ENCODE data around the gene TEX14.
"Not testable (repeated sequence)": the region's sequence is repeated elsewhere in the genome, so short reads cannot be mapped to it uniquely, and the experiment has no call there.

Gene TEX14

GRCh38 chr17:58565389-58566311 is 126.2 kb downstream of the TEX14 start:
- no peak for DNase-seq (ENCODE audit: low read depth)

- DNase-seq (ENCODE audit: low read depth): no peak
Observed at GRCh38 chr17:58564971-58565370, 126.9 kb downstream of the TEX14 start.

DNA sequence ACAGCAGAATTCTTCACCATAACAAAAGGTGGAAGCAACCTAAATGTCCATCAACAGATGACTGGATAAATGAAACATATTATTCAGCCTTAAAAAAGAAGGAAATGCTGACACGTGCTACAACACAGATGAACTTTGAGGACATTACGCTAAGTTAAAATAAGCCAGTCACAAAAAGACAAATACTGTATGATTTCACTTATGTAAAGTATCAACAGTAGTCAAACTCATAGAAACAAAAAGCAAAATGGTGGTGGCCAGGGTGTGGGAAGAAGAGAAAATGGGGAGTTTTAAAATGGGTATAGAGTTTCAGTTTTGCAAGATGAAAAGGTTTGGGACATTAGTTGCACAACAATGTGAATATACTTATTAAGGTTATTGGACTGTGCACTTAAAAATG is 127.6 kb downstream of the TEX14 start:
- DNase-seq (ENCODE audit: low read depth): no peak

- DNase-seq (ENCODE audit: low read depth): no peak
Observed at GRCh38 chr17:58560511-58560910, 131.3 kb downstream of the TEX14 start.

DNA sequence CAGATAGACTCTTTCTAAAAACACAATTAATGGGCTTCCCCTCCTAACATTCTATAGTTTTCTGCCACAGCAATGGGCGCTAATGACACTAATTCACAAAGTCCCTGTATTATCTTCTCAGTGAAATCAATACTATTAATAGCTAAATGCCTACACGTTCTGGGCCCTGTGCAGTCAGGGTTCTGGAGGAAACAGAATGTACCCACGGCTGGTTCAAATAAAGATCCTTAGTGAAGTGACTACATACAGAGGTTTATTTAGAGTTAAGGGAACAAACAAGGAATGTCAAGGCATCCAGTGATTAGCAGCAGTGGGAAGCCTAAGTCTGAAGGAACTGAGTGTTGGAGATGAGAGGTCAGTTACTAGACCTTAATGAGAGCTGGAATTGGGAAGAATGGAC is 133.9 kb downstream of the TEX14 start:
- DNase-seq (ENCODE audit: low read depth): no peak

GRCh38 chr17:58556833-58557250 is 135.0 kb downstream of the TEX14 start:
- no peak for DNase-seq (ENCODE audit: low read depth)

DNA sequence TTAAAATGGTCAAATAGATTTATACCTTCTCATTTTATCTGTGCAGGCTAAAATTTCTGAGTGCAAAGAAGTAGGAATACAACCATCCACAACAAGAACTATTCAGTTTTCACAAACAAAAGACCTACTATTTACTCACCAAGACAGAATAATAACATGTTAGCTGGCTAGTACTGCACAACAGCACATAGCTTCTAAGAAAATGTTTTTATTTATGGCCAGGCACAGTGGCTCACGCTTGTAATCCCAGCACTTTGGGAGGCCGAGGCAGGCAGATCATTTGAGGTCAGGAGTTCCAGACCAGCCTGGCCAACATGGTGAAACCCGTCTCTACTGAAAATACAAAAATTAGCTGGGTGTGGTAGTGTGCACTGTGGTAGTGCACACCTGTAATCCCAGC is 136.7 kb downstream of the TEX14 start:
- not testable (repeated sequence) for DNase-seq (ENCODE audit: low read depth)

DNA sequence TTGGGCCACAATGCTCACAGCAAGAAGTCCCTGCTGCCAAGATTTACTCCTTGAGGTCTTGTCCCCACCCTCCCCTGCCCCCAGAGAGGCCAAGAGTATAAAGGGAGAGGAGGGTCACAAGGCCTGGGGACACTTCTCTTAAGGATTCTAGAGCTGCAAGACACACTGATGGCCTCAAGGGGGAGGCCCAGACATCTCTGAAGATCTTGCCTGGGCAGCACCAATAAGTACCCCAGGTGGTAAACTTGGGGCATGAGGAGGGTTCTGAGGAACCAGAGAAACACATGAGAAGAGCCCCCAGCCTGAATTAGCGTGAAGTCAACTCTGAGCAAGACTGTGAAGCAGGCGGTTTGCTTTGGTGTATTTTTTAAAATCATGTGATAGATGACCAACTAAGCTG is 150.6 kb downstream of the TEX14 start:
- DNase-seq (ENCODE audit: low read depth): no peak

GRCh38 chr17:58539698-58540097 is 152.1 kb downstream of the TEX14 start:
- DNase-seq (ENCODE audit: low read depth): no peak

- DNase-seq (ENCODE audit: low read depth): no peak
Observed at GRCh38 chr17:58538811-58539409, 152.9 kb downstream of the TEX14 start.

- DNase-seq (ENCODE audit: low read depth): no peak
Observed at GRCh38 chr17:58537266-58537665, 154.6 kb downstream of the TEX14 start.

- DNase-seq (ENCODE audit: low read depth): no peak
Observed at GRCh38 chr17:58536542-58536941, 155.3 kb downstream of the TEX14 start.

- DNase-seq (ENCODE audit: low read depth): no peak
Observed at GRCh38 chr17:58535431-58535830, 156.4 kb downstream of the TEX14 start.

- DNase-seq (ENCODE audit: low read depth): no peak
Observed at GRCh38 chr17:58534901-58535421, 156.9 kb downstream of the TEX14 start.

- no peak for DNase-seq (ENCODE audit: low read depth)
Observed at GRCh38 chr17:58534331-58534730, 157.5 kb downstream of the TEX14 start.

- DNase-seq (ENCODE audit: low read depth): no peak
Observed at GRCh38 chr17:58533616-58534188, 158.1 kb downstream of the TEX14 start.

- no peak for DNase-seq (ENCODE audit: low read depth)
Observed at GRCh38 chr17:58532555-58532951, 159.3 kb downstream of the TEX14 start.

DNA sequence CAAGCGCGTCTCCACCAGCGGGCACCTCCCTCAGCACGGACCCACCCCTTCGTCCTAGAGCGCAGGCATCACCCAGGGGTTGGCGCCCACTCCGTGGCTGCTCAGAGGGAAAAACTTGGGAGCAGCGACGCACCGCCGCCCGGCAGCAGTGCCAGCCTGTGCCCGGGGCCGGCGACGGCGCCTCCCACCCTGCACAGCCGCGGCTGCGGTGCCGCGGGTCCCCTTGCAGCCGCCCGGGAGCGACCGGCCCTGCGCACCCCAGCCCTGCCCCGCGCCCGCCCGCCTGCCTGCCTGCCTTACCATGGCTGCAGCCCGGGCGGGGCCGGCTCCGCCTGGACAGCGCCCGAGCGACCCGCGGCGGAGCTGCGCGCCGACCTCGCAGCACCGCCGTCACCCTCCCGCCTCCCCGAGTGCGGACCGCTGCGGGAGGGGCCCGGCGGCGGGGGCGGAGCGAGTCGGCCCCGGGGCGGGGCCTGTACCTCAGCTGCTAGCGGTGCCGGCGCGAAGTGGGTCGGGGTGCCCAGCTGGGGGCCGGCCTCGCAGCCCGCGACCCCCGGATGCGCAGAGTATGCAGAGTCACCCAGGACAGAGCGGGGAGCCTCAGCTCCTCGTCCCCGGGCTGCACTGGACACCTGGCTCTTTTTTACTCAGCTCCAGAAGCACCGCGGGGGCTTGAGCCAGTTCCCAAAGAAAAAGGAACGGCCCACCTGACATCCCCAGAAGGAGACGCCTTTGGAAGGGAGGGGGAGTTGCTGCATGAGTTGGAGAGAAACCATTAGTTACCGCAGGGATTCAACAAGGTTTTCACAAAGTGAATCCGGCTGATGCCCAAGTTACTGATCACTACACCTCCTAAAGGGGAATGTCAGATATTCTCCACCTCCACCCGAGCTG is 159.9 kb downstream of the TEX14 start:
- DNase-seq (ENCODE audit: low read depth): peak; percentile 43

DNA sequence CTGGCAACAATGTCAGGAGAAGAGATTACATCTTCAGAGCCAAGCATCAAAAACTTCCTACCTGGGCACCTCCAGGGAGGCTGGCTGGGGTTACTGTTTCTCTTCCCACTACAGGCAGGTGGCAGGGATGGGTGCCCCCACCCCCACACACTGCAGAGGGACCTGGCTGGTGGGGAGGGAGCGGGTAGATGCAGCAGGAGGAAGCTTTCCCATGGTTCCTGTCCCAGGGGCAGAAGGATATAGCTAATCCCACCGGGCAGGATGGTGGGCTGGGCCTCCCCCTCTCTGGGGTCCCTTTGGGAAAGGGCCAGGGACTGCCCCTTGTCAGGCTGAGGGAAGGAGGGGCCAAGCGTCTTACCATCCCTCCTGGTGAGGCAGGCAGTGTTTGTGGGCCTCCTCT is 160.7 kb downstream of the TEX14 start:
- no peak for DNase-seq (ENCODE audit: low read depth)

DNA sequence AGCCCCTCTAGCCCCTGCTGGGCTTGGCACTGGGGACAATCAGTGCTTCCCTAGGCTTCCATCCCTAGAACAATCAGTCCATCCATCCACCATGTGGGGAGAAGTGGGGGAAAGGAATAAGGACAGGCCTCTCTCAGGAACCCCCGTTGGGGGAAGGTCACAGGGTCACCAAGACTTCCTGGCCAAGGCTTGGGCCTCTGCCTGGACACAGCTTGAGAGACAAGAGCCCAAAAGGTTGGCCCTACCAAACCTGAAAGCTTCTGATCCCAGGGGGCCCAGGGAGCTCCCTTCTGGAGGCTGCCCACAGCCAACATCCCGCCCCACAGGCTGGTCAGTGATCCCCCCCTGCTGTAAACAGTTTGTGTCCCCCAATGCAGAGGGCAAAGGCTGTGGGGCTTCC is 161.2 kb downstream of the TEX14 start:
- DNase-seq (ENCODE audit: low read depth): no peak

DNA sequence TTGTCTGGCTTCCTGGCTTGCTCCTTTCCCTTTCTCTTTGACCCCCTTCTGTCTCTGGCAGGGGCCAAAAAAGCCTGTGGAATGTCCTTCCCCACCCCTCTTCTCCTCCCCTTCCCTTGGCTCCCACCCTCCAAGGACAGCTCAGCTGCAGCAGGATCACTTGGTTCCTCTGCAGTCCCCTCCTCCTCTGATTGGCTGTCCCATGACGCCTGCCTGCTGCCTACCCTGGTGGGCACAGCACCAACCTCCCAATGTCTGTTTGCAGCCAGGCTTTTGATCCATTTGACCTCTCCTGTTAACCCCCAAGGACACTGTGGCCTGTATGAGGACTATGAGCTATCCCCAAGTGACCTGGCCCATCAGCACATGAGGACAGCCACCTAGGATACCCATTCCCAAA is 162.6 kb downstream of the TEX14 start:
- DNase-seq (ENCODE audit: low read depth): no peak

GRCh38 chr17:58528443-58528842 is 163.4 kb downstream of the TEX14 start:
- DNase-seq (ENCODE audit: low read depth): no peak

Measured in activated T-cell treated with anti-CD3 and anti-CD28 coated beads for 1 hour (primary cell).